SH-SY5Y (cell line): ENCODE results near the gene CADPS2.

Experiments used
- GATA2 ChIP-seq: IDR thresholded peaks from 2 replicates; pipeline ENCODE4 v1.6.1; 2011; ENCODE audit warnings: mild to moderate bottlenecking, low read depth, low read length
- GATA3 ChIP-seq: IDR thresholded peaks from 2 replicates; pipeline ENCODE4 v1.6.1; 2011; ENCODE audit warnings: low read depth, mild to moderate bottlenecking, low read length, moderate library complexity

DNA sequence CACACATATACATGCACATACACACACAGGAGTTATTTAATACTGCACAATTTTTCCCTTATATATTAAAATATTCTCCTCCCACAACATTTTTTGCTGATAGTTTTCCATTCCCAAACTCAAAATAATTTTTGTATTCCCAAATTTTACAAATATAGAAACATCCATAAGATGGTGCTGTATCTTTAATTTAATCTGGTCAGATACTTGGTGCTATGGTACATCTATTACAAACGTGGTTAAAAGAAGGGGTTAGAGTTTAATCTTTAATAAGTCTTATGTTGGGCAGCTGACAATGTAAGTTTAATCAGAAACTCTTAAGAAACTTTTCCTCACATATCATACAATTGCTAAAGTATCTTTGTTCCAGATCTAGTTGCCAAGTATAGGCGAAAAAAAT, 10.2 kb upstream of the CADPS2 start:
- TF ChIP-seq GATA2: no peak
- TF ChIP-seq GATA3: no peak
